Natural killer cell (primary cell): ENCODE data around the gene RNF130. TPM values are rescaled to one million over a fixed set of nuclear protein-coding genes. Genes with fewer than 3 reads are reported as not detected.
A peak's percentile ranks its signal among the peaks of the same experiment; 100 is the strongest.

Experiments used
- ATAC-seq, 3 donors: fragments of 150-1000 bp in 2 of 3; fragments of 200-7000 bp in 1 of 3; cut with Tn5 transposase; 1 replicate in 1 of 3; 2 replicates in 2 of 3; pipeline ENCODE4 v1.10.0; 2021; ENCODE audit warnings: mild to moderate bottlenecking in 2 of 3, moderate library complexity in 2 of 3
- DNase-seq, 2 donors: peaks; one replicate each; pipeline versions ENCODE4 v3.0.0 to v3.0.0-alpha.2; 2013 to 2021; ENCODE audit warnings: mixed read lengths in 1 of 2
- H3K27ac ChIP-seq: one replicate; pipeline ENCODE4 v1.5.1; 2013; ENCODE audit warnings: mild to moderate bottlenecking, low read length
- H3K27me3 ChIP-seq: one replicate; pipeline ENCODE4 v1.6.1; 2013; ENCODE audit warnings: low read length; ENCODE audit not compliant: control insufficient read depth, insufficient read depth
- H3K36me3 ChIP-seq: one replicate; pipeline ENCODE4 v1.6.1; 2013; ENCODE audit warnings: low read length; ENCODE audit not compliant: control insufficient read depth, insufficient read depth
- H3K4me1 ChIP-seq: one replicate; pipeline ENCODE4 v1.6.1; 2013; ENCODE audit warnings: low read length; ENCODE audit not compliant: control insufficient read depth, insufficient read depth
- H3K4me3 ChIP-seq: one replicate; pipeline ENCODE4 v1.5.1; 2013; ENCODE audit warnings: low read length
- H3K9me3 ChIP-seq: one replicate; pipeline ENCODE4 v1.6.1; 2013; ENCODE audit warnings: low read length; ENCODE audit not compliant: control insufficient read depth, insufficient read depth
- H3K27ac Mint-ChIP-seq, 2 donors: one replicate each; pipeline ENCODE4 v1.8.0; 2022; ENCODE audit warnings: mild to moderate bottlenecking in 2 of 2, mixed read lengths in 2 of 2, moderate library complexity in 1 of 2
- H3K27me3 Mint-ChIP-seq, 2 donors: one replicate each; pipeline ENCODE4 v1.8.0; 2022; ENCODE audit warnings: low read depth in 2 of 2, mixed read lengths in 2 of 2
- H3K36me3 Mint-ChIP-seq: one replicate; pipeline ENCODE4 v1.8.0; 2022; ENCODE audit warnings: mixed read lengths
- H3K4me1 Mint-ChIP-seq, 2 donors: one replicate each; pipeline ENCODE4 v1.8.0; 2022; ENCODE audit warnings: mixed read lengths in 2 of 2
- H3K4me3 Mint-ChIP-seq: one replicate; pipeline ENCODE4 v1.8.0; 2022; ENCODE audit warnings: mild to moderate bottlenecking, moderate library complexity, mixed read lengths
- H3K9me3 Mint-ChIP-seq, 2 donors: one replicate each; pipeline ENCODE4 v1.8.0; 2022; ENCODE audit warnings: mixed read lengths in 2 of 2
- WGBS: methylation state at CpG from one replicate; pipeline ENCODE4 v1.1.7; 2013; ENCODE audit warnings: missing lambda C conversion rate; ENCODE audit not compliant: insufficient coverage; 5-methylcytosine and 5-hydroxymethylcytosine counted together
- intact Hi-C: fragments of 100-400 bp; cut with micrococcal nuclease; formaldehyde crosslinking; loops from one replicate; pipeline ENCODE4 v1.14.2; 2022
- total RNA-seq, 4 donors: library from RNA; stranded (reverse); fragments of 120-200 nt in 1 of 4; gene quantifications; one replicate each; pipeline versions ENCODE4 v1.2.3 to v1.2.4, GENCODE V29; 2013 to 2022
- TF ChIP-seq, protein P1 (sequence below): fragments of 200-600 bp; IDR thresholded peaks from one replicate; pipeline ENCODE4 v1.8.0; 2022; ENCODE audit warnings: antibody characterized with exemption

Gene RNF130
- total RNA-seq, 3 donors from 2014 or later (not counting 1 experiment from before 2014, with no cell fraction given), result 24.4 to 35.0 (median 25.5) TPM

DNA sequence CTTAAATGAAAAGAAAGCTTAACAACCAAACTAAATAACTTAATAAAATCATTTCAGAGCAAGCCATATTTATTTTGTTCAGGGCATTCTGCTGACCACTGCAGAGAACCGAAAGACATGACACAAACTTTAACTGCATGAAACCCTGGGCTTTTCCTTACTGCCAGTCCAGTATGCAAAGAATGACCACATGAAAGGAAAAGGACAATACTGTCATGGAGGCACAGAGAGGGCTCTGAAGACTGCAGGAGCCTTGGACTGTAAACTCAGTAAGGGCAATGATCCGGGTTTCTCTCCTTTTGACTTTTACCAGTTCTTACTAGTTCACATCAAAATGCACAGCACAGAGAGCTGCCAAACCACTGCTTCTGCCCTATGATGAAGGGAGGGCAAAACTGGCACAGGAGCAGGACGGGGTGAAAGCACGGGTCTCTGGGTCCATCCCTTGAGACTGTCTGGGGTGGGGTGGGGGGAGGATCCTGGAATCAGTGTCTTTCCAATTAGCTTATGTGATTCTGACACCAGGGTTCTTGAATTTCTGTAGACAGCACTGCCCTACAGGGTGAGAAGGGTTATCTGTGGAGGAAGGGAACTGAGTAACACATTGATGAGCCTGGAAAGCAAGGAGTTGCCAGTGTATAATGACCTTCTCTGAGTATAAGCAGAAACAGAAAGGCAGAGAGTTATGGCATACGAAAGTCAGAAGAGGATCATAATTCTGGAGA lies 44.7 kb downstream of the RNF130 start:
- Mint-ChIP-seq H3K4me3 (no peak overlapping the region), H3K27ac (peak overlapping the region in 1 of 2 donors; percentile 78), H3K4me1 (peaks cover 20% of the 10 kb centered on the region in 2 donors), H3K27me3 (no peaks in the 10 kb centered on the region), H3K36me3 (no peaks in the 10 kb centered on the region), H3K9me3 (no peaks in the 10 kb centered on the region)
- Histone ChIP-seq H3K36me3 (no peaks in the 10 kb centered on the region), H3K9me3 (no peaks in the 10 kb centered on the region), H3K4me1 (peaks cover 4% of the 10 kb centered on the region), H3K4me3 (no peak overlapping the region), H3K27ac (no peak overlapping the region), H3K27me3 (no peaks in the 10 kb centered on the region)
- ATAC-seq, result peak in 2 of 3 donors; percentile 26 to 27
- intact Hi-C loops, result no loop called here
- TF ChIP-seq, protein P1, sequence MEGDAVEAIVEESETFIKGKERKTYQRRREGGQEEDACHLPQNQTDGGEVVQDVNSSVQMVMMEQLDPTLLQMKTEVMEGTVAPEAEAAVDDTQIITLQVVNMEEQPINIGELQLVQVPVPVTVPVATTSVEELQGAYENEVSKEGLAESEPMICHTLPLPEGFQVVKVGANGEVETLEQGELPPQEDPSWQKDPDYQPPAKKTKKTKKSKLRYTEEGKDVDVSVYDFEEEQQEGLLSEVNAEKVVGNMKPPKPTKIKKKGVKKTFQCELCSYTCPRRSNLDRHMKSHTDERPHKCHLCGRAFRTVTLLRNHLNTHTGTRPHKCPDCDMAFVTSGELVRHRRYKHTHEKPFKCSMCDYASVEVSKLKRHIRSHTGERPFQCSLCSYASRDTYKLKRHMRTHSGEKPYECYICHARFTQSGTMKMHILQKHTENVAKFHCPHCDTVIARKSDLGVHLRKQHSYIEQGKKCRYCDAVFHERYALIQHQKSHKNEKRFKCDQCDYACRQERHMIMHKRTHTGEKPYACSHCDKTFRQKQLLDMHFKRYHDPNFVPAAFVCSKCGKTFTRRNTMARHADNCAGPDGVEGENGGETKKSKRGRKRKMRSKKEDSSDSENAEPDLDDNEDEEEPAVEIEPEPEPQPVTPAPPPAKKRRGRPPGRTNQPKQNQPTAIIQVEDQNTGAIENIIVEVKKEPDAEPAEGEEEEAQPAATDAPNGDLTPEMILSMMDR, result no peak
- DNase-seq, result no peak
- 77% methylated on average over 5 of the region's 5 CpGs for WGBS

DNA sequence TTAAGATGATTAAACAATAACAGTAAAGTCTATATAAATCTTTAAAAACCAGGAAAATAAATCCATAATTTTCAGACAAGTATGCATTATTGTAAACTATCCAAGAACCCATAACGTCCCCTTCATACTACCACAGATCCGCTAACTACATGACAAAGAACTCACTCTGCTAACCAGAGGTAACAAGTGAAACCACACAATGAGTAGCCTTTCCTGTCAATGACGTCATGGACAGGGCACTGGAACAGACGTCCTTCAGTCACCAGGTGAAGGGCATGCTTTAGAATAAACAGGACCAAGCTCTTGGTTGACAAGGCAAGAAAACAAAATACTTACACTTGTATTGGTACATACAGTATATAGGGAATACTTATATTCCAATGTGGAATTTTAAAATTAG lies 45.2 kb downstream of the RNF130 start:
- Mint-ChIP-seq H3K9me3 (no peaks in the 10 kb centered on the region), H3K27me3 (no peaks in the 10 kb centered on the region), H3K36me3 (no peaks in the 10 kb centered on the region), H3K4me3 (no peak overlapping the region), H3K27ac (peak overlapping the region in 1 of 2 donors; percentile 78), H3K4me1 (peaks cover 20% of the 10 kb centered on the region in 2 donors)
- H3K9me3 ChIP-seq, result no peaks in the 10 kb centered on the region
- ATAC-seq, result peak; percentile 50 to 84 (median 79)
- no peak for DNase-seq
- intact Hi-C loops, result no loop called here
- H3K4me3 ChIP-seq, result no peak overlapping the region
- H3K27me3 ChIP-seq, result no peaks in the 10 kb centered on the region
- H3K27ac ChIP-seq, result no peak overlapping the region
- peaks cover 4% of the 10 kb centered on the region for H3K4me1 ChIP-seq
- 22% methylated on average over 4 of the region's 4 CpGs for WGBS
- H3K36me3 ChIP-seq, result no peaks in the 10 kb centered on the region
- TF ChIP-seq, protein P1, result no peak

DNA sequence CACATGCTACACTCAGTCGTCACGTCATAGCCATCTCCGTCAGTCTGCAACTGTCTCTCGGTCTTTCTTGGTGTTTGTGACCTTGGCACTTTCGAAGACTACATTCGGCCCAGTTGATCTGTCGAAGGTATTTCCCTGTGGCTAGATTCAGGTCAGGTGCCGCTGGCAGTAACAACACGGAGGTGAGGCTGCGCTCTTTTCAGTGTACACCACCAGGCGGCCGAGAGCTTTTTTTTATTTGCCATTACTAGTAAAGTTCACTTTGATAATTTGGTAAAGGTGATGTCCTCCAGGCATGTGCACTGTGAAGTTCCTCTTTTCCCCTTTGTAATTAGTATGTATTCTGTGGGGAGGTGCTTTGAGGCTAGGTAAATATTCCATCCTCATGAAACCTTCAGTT lies 49.7 kb downstream of the RNF130 start:
- DNase-seq (no peak), ATAC-seq (no peak)
- H3K4me1 Mint-ChIP-seq, result peaks cover 32 to 33% of the 10 kb centered on the region in 2 donors
- H3K36me3 Mint-ChIP-seq, result no peaks in the 10 kb centered on the region
- Histone ChIP-seq H3K9me3 (no peaks in the 10 kb centered on the region), H3K27me3 (no peaks in the 10 kb centered on the region), H3K4me3 (no peak overlapping the region), H3K4me1 (peaks cover 15% of the 10 kb centered on the region), H3K36me3 (no peaks in the 10 kb centered on the region), H3K27ac (no peak overlapping the region)
- H3K27me3 Mint-ChIP-seq, result no peaks in the 10 kb centered on the region
- intact Hi-C loops, result no loop called here
- no peaks in the 10 kb centered on the region for H3K9me3 Mint-ChIP-seq
- no peak overlapping the region for H3K27ac Mint-ChIP-seq
- H3K4me3 Mint-ChIP-seq, result no peak overlapping the region
- 95% methylated on average over 12 of the region's 12 CpGs for WGBS
- TF ChIP-seq, protein P1, result no peak
